ENCODE measurements around the gene CPNE5. TPM values are rescaled to one million over a fixed set of nuclear protein-coding genes. Genes with fewer than 3 reads are reported as not detected.

CPNE5 gene
- total and polyA plus RNA-seq, 4 donors, result 0.93 to 5.2 (median 3.8) TPM

- H3K27me3 ChIP-seq (ENCODE audit: control insufficient read depth in 3 of 3, insufficient read depth in 3 of 3, low read length in 2 of 3), result no peaks in the 10 kb centered on the region
- no peak overlapping the region for H3K4me3 ChIP-seq
- H3K36me3 ChIP-seq (ENCODE audit: control insufficient read depth in 4 of 4, insufficient read depth in 4 of 4, low read length in 4 of 4), result no peaks in the 10 kb centered on the region
- DNase-seq (no peak), ATAC-seq (ENCODE audit: insufficient read depth, low FRiP score) (no peak)
- no peak overlapping the region for H3K27ac ChIP-seq (ENCODE audit: low read depth in 1 of 2, low read length in 1 of 2)
- no peaks in the 10 kb centered on the region for H3K4me1 ChIP-seq (ENCODE audit: control insufficient read depth in 5 of 5, insufficient read depth in 5 of 5, low read length in 5 of 5)
- H3K9me3 ChIP-seq (ENCODE audit: control insufficient read depth in 4 of 4, insufficient read depth in 3 of 4, low read length in 3 of 4), result no peaks in the 10 kb centered on the region
- WGBS, 2 donors, result 46 to 74% methylated on average over 3 of the region's 3 CpGs
- TF ChIP-seq CTCF (IDR thresholded peaks at IDR 0.05; ENCODE audit: control extremely low read depth, extremely low read depth), result no peak
- no peak overlapping the region for H3K9ac ChIP-seq (ENCODE audit: insufficient read depth in 1 of 2, low read length in 2 of 2)
Measured at GRCh38 chr6:36700831-36701230, 138.4 kb downstream of the CPNE5 start.

- Histone ChIP-seq H3K4me3 (no peak overlapping the region), H3K9ac (ENCODE audit: insufficient read depth in 1 of 2, low read length in 2 of 2) (no peak overlapping the region), H3K4me1 (ENCODE audit: control insufficient read depth in 5 of 5, insufficient read depth in 5 of 5, low read length in 5 of 5) (no peaks in the 10 kb centered on the region), H3K27ac (ENCODE audit: low read depth in 1 of 2, low read length in 1 of 2) (no peak overlapping the region), H3K36me3 (ENCODE audit: control insufficient read depth in 4 of 4, insufficient read depth in 4 of 4, low read length in 4 of 4) (no peaks in the 10 kb centered on the region), H3K9me3 (ENCODE audit: control insufficient read depth in 4 of 4, insufficient read depth in 3 of 4, low read length in 3 of 4) (no peaks in the 10 kb centered on the region), H3K27me3 (ENCODE audit: control insufficient read depth in 3 of 3, insufficient read depth in 3 of 3, low read length in 2 of 3) (no peaks in the 10 kb centered on the region)
- no peak for TF ChIP-seq CTCF (IDR thresholded peaks at IDR 0.05; ENCODE audit: control extremely low read depth, extremely low read depth)
- ATAC-seq (ENCODE audit: insufficient read depth, low FRiP score) (no peak), DNase-seq (no peak)
- WGBS, 2 donors, result 77 to 89% methylated on average over 7 of the region's 7 CpGs
Measured at GRCh38 chr6:36700071-36700812, 139.0 kb downstream of the CPNE5 start.

GRCh38 chr6:36699348-36699747 lies 139.9 kb downstream of the CPNE5 start:
- ATAC-seq (ENCODE audit: insufficient read depth, low FRiP score), result no peak

More at GRCh38 chr6:36699348-36699747, 139.9 kb downstream of the CPNE5 start:
- H3K9me3 ChIP-seq (ENCODE audit: control insufficient read depth in 4 of 4, insufficient read depth in 3 of 4, low read length in 3 of 4), result no peaks in the 10 kb centered on the region
- no peak overlapping the region for H3K27ac ChIP-seq (ENCODE audit: low read depth in 1 of 2, low read length in 1 of 2)
- H3K27me3 ChIP-seq (ENCODE audit: control insufficient read depth in 3 of 3, insufficient read depth in 3 of 3, low read length in 2 of 3), result no peaks in the 10 kb centered on the region
- no peak overlapping the region for H3K9ac ChIP-seq (ENCODE audit: insufficient read depth in 1 of 2, low read length in 2 of 2)
- no peaks in the 10 kb centered on the region for H3K4me1 ChIP-seq (ENCODE audit: control insufficient read depth in 5 of 5, insufficient read depth in 5 of 5, low read length in 5 of 5)
- no peak overlapping the region for H3K4me3 ChIP-seq
- WGBS, 2 donors, result 61 to 83% methylated on average over 7 of the region's 7 CpGs
- no peak for DNase-seq
- no peaks in the 10 kb centered on the region for H3K36me3 ChIP-seq (ENCODE audit: control insufficient read depth in 4 of 4, insufficient read depth in 4 of 4, low read length in 4 of 4)
- no peak for TF ChIP-seq CTCF (IDR thresholded peaks at IDR 0.05; ENCODE audit: control extremely low read depth, extremely low read depth)

All from lung (tissue), 12 donors.